Activated naive CD4-positive, alpha-beta T cell treated with anti-CD3 and anti-CD28 coated beads, Interleukin-2, amount 10 ng/mL, durations not matched to agents 7 days and 5 days (primary cell): Measurements from ENCODE around the gene OR7C2.

ENCODE experiments used
- CTCF ChIA-PET: fragments of 350-600 bp; sonication (Branson Sonifier 250); formaldehyde crosslinking; loops from one replicate; lab custom pipeline; 2021; ENCODE audit warnings: antibody characterized with exemption; lab: Charles Lee
- DNase-seq: peaks from one replicate; pipeline ENCODE4 v3.0.0-alpha.2; 2020
- H3K27ac Mint-ChIP-seq: one replicate; pipeline ENCODE4 v1.8.0; 2021; ENCODE audit warnings: mild to moderate bottlenecking, moderate library complexity, mixed read lengths
- H3K27me3 Mint-ChIP-seq: one replicate; pipeline ENCODE4 v1.8.0; 2021; ENCODE audit warnings: mild to moderate bottlenecking, mixed read lengths
- H3K36me3 Mint-ChIP-seq: one replicate; pipeline ENCODE4 v1.8.0; 2021; ENCODE audit warnings: mixed read lengths
- H3K4me1 Mint-ChIP-seq: one replicate; pipeline ENCODE4 v1.8.0; 2021; ENCODE audit warnings: mixed read lengths
- H3K4me3 Mint-ChIP-seq: one replicate; pipeline ENCODE4 v1.8.0; 2021; ENCODE audit warnings: mild to moderate bottlenecking, moderate library complexity, mixed read lengths
- H3K9me3 Mint-ChIP-seq: one replicate; pipeline ENCODE4 v1.8.0; 2021; ENCODE audit warnings: mixed read lengths

The OR7C2 gene

GRCh38 chr19:14959263-14959662 lies 18.0 kb downstream of the OR7C2 start:
- Mint-ChIP-seq H3K9me3 (peaks cover 21% of the 10 kb centered on the region), H3K4me1 (no peaks in the 10 kb centered on the region), H3K27me3 (no peaks in the 10 kb centered on the region), H3K36me3 (no peaks in the 10 kb centered on the region), H3K4me3 (no peak overlapping the region), H3K27ac (no peak overlapping the region)
- CTCF ChIA-PET, result interaction anchor here (0.6 kb wide), 1 partner anchor 190 kb away, joined by 4 read pairs; no protein-coding TSS in a partner anchor
- no peak for DNase-seq

- Mint-ChIP-seq H3K27ac (no peak overlapping the region), H3K4me1 (no peaks in the 10 kb centered on the region), H3K36me3 (no peaks in the 10 kb centered on the region), H3K27me3 (no peaks in the 10 kb centered on the region), H3K9me3 (peaks cover 16% of the 10 kb centered on the region), H3K4me3 (no peak overlapping the region)
- DNase-seq, result no peak
- CTCF ChIA-PET, result interaction anchor here (1.5 kb wide), 1 partner anchor 139 kb away, joined by 3 read pairs; no protein-coding TSS in a partner anchor
Measured at GRCh38 chr19:14961956-14962685, 20.8 kb downstream of the OR7C2 start.

GRCh38 chr19:14968247-14968646 lies 27.0 kb downstream of the OR7C2 start:
- H3K27ac Mint-ChIP-seq, result no peak overlapping the region
- peaks cover 2% of the 10 kb centered on the region for H3K9me3 Mint-ChIP-seq
- no peaks in the 10 kb centered on the region for H3K36me3 Mint-ChIP-seq
- DNase-seq, result no peak
- H3K4me1 Mint-ChIP-seq, result no peaks in the 10 kb centered on the region
- H3K4me3 Mint-ChIP-seq, result no peak overlapping the region
- CTCF ChIA-PET, result no interaction called here
- H3K27me3 Mint-ChIP-seq, result no peaks in the 10 kb centered on the region

- Mint-ChIP-seq H3K27me3 (peaks cover 7% of the 10 kb centered on the region), H3K4me3 (no peak overlapping the region), H3K27ac (no peak overlapping the region), H3K9me3 (no peaks in the 10 kb centered on the region), H3K36me3 (no peaks in the 10 kb centered on the region), H3K4me1 (no peaks in the 10 kb centered on the region)
- CTCF ChIA-PET, result no interaction called here
- DNase-seq, result no peak
Measured at GRCh38 chr19:14971474-14971873, 30.2 kb downstream of the OR7C2 start.

GRCh38 chr19:14972676-14973075 lies 31.4 kb downstream of the OR7C2 start:
- H3K9me3 Mint-ChIP-seq, result no peaks in the 10 kb centered on the region
- CTCF ChIA-PET, result no interaction called here
- H3K27ac Mint-ChIP-seq, result no peak overlapping the region
- H3K4me1 Mint-ChIP-seq, result no peaks in the 10 kb centered on the region
- no peak for DNase-seq
- peaks cover 16% of the 10 kb centered on the region for H3K27me3 Mint-ChIP-seq
- no peaks in the 10 kb centered on the region for H3K36me3 Mint-ChIP-seq
- H3K4me3 Mint-ChIP-seq, result no peak overlapping the region

- no peak for DNase-seq
- no peaks in the 10 kb centered on the region for H3K36me3 Mint-ChIP-seq
- peaks cover 33% of the 10 kb centered on the region for H3K27me3 Mint-ChIP-seq
- no peak overlapping the region for H3K27ac Mint-ChIP-seq
- no peak overlapping the region for H3K4me3 Mint-ChIP-seq
- CTCF ChIA-PET, result no interaction called here
- no peaks in the 10 kb centered on the region for H3K9me3 Mint-ChIP-seq
- peaks cover 2% of the 10 kb centered on the region for H3K4me1 Mint-ChIP-seq
Measured at GRCh38 chr19:14974488-14974887, 33.2 kb downstream of the OR7C2 start.

- H3K4me3 Mint-ChIP-seq, result no peak overlapping the region
- H3K27ac Mint-ChIP-seq, result no peak overlapping the region
- peaks cover 2% of the 10 kb centered on the region for H3K4me1 Mint-ChIP-seq
- CTCF ChIA-PET, result no interaction called here
- no peaks in the 10 kb centered on the region for H3K9me3 Mint-ChIP-seq
- peaks cover 54% of the 10 kb centered on the region for H3K27me3 Mint-ChIP-seq
- H3K36me3 Mint-ChIP-seq, result no peaks in the 10 kb centered on the region
- DNase-seq, result no peak
Measured at GRCh38 chr19:14977128-14977527, 35.8 kb downstream of the OR7C2 start.

GRCh38 chr19:14978161-14978776 lies 37.0 kb downstream of the OR7C2 start:
- Mint-ChIP-seq H3K27me3 (peaks cover 54% of the 10 kb centered on the region), H3K4me3 (no peak overlapping the region), H3K4me1 (peaks cover 2% of the 10 kb centered on the region), H3K27ac (no peak overlapping the region), H3K36me3 (no peaks in the 10 kb centered on the region), H3K9me3 (no peaks in the 10 kb centered on the region)
- CTCF ChIA-PET, result no interaction called here
- DNase-seq, result no peak

GRCh38 chr19:14979476-14980255 lies 38.4 kb downstream of the OR7C2 start, which contains the start of gene SLC1A6:
Gene SLC1A6, minus strand, starts transcription at chr19:14979864. Its CDS starts 6,954 bp downstream, at chr19:14972910.
- CTCF ChIA-PET, result interaction anchor here (0.6 kb wide), 1 partner anchor 197 kb away, joined by 3 read pairs; no protein-coding TSS in a partner anchor
- DNase-seq, result no peak
- Mint-ChIP-seq H3K4me3 (no peak within 1 kb of the TSS), H3K36me3 (no peaks in the 10 kb centered on the region), H3K4me1 (peaks cover 2% of the 10 kb centered on the region), H3K9me3 (no peaks in the 10 kb centered on the region), H3K27ac (no peak within 1 kb of the TSS), H3K27me3 (peaks cover 54% of the 10 kb centered on the region)

- no peak overlapping the region for H3K4me3 Mint-ChIP-seq
- no peak for DNase-seq
- H3K9me3 Mint-ChIP-seq, result no peaks in the 10 kb centered on the region
- no peaks in the 10 kb centered on the region for H3K4me1 Mint-ChIP-seq
- H3K27me3 Mint-ChIP-seq, result peaks cover 17% of the 10 kb centered on the region
- CTCF ChIA-PET, result no interaction called here
- H3K36me3 Mint-ChIP-seq, result no peaks in the 10 kb centered on the region
- no peak overlapping the region for H3K27ac Mint-ChIP-seq
Measured at GRCh38 chr19:14985133-14985532, 43.8 kb downstream of the OR7C2 start.
